A549 (cell line): ENCODE measurements around the gene RAE1. TPM values are rescaled to one million over a fixed set of nuclear protein-coding genes. Genes with fewer than 3 reads are reported as not detected.
"Not testable (repeated sequence)": the region's sequence is repeated elsewhere in the genome, so short reads cannot be mapped to it uniquely, and the experiment has no call there.

Source experiments
- ATAC-seq, 2 experiments: fragments of 200-7000 bp in 1 of 2; fragments of >200 bp in 1 of 2; cut with Nextera tagmentation in 1 of 2; cut with Tn5 transposase in 1 of 2; 3 replicates each; pipeline versions ENCODE4 v1.8.0 to v1.9.1; 2018 to 2020; ENCODE audit warnings: mild to moderate bottlenecking in 1 of 2, moderate library complexity in 1 of 2
- CTCF ChIA-PET: fragments of 300-600 bp; sonication (Branson Sonifier 250); formaldehyde crosslinking; extraction: SDS; loops from one replicate; lab custom pipeline; 2021; ENCODE audit warnings: antibody characterized with exemption, inconsistent platforms; lab: Yijun Ruan, JAX
- POLR2A ChIA-PET: fragments of 350-600 bp; formaldehyde crosslinking; extraction: SDS; loops from one replicate; lab custom pipeline; 2021; ENCODE audit warnings: antibody characterized with exemption, inconsistent platforms; lab: Yijun Ruan, JAX
- DNase-seq, 2 experiments: peaks; one replicate each; pipeline versions ENCODE4 v3.0.0 to v3.0.0-alpha.2; 2011 to 2016; ENCODE audit warnings: low read depth in 1 of 2, low spot score in 1 of 2
- FAIRE-seq: peaks from 2 replicates; lab custom pipeline; 2011; peaks lifted over from hg19 to GRCh38; lab: Jason Lieb, UNC
- H3K27ac ChIP-seq, 2 experiments: fragments of >200 bp; sonication (Bioruptor Twin); formaldehyde crosslinking; 3 replicates each; pipeline ENCODE4 v1.5.1; 2016 to 2017
- H3K4me1 ChIP-seq: fragments of >200 bp; sonication (Bioruptor Twin); formaldehyde crosslinking; 3 replicates; pipeline ENCODE4 v1.6.1; 2016
- H3K4me2 ChIP-seq: fragments of >200 bp; sonication (Bioruptor Twin); formaldehyde crosslinking; 3 replicates; pipeline ENCODE4 v1.6.1; 2016
- H3K4me3 ChIP-seq: fragments of >200 bp; sonication (Bioruptor Twin); formaldehyde crosslinking; 3 replicates; pipeline ENCODE4 v1.5.1; 2016
- H3K9me3 ChIP-seq: fragments of >200 bp; sonication (Bioruptor Twin); formaldehyde crosslinking; 3 replicates; pipeline ENCODE4 v1.6.1; 2016
- BCL3 ChIP-seq: fragments of >200 bp; sonication (Bioruptor Twin); formaldehyde crosslinking; IDR thresholded peaks from 3 replicates; pipeline ENCODE4 v1.6.1; 2016
- CHD2 ChIP-seq: fragments of 150-350 bp; IDR thresholded peaks from 2 replicates; pipeline ENCODE4 v1.6.1; 2014; ENCODE audit warnings: low read length; ENCODE audit not compliant: partially characterized antibody
- CTCF ChIP-seq: fragments of >200 bp; sonication (Bioruptor Twin); formaldehyde crosslinking; IDR thresholded peaks from 3 replicates; pipeline ENCODE4 v1.5.1; 2016
- E2F6 ChIP-seq: IDR thresholded peaks from 2 replicates; pipeline ENCODE4 v1.6.1; 2012; ENCODE audit warnings: low read depth, borderline replicate concordance
- EHF ChIP-seq: fragments of 250-450 bp; sonication (Bioruptor Pico); IDR thresholded peaks from 2 replicates; pipeline ENCODE4 v1.5.0; 2020; ENCODE audit warnings: mild to moderate bottlenecking
- EHMT2 ChIP-seq: fragments of 200-600 bp; sonication (generic); IDR thresholded peaks from 2 replicates; pipeline ENCODE4 v1.6.1; 2016; ENCODE audit warnings: antibody characterized with exemption, low read depth, mild to moderate bottlenecking, moderate library complexity
- FOSL2 ChIP-seq, 2 experiments: fragments of 450-650 bp in 1 of 2; fragments of >200 bp in 1 of 2; sonication (Bioruptor Twin) in 1 of 2; formaldehyde crosslinking; IDR thresholded peaks; 2 replicates each; pipeline versions ENCODE4 v1.5.0 to v1.6.1; 2016 to 2020; ENCODE audit warnings: mild to moderate bottlenecking in 1 of 2, moderate library complexity in 1 of 2
- FOXS1 ChIP-seq: fragments of 250-450 bp; sonication (Bioruptor Pico); IDR thresholded peaks from 2 replicates; pipeline ENCODE4 v1.5.0; 2020; ENCODE audit warnings: mild to moderate bottlenecking, moderate library complexity
- HDAC2 ChIP-seq: fragments of 200-600 bp; sonication (generic); IDR thresholded peaks from 2 replicates; pipeline ENCODE4 v1.6.1; 2016
- HES2 ChIP-seq: fragments of >200 bp; sonication (Bioruptor Twin); formaldehyde crosslinking; IDR thresholded peaks from 2 replicates; pipeline ENCODE4 v1.6.1; 2016
- HOXA7 ChIP-seq: fragments of 250-450 bp; sonication (Bioruptor Pico); IDR thresholded peaks from 2 replicates; pipeline ENCODE4 v1.5.0; 2020; ENCODE audit warnings: mild to moderate bottlenecking, moderate library complexity
- HOXB13 ChIP-seq: fragments of 250-450 bp; sonication (Bioruptor Pico); IDR thresholded peaks from 2 replicates; pipeline ENCODE4 v1.5.0; 2020; ENCODE audit warnings: low read depth, mild to moderate bottlenecking, moderate library complexity
- JUN ChIP-seq, 2 experiments: fragments of >200 bp; sonication (Bioruptor Twin); formaldehyde crosslinking; IDR thresholded peaks; 2 replicates in 1 of 2; 3 replicates in 1 of 2; pipeline ENCODE4 v1.6.1; 2016 to 2017
- MAX ChIP-seq: IDR thresholded peaks from 2 replicates; pipeline ENCODE4 v1.6.1; 2012
- NFE2L2 ChIP-seq: fragments of 150-350 bp; conservative IDR thresholded peaks from 2 replicates; pipeline ENCODE4 v1.6.1; 2014; ENCODE audit warnings: low read length
- PBX3 ChIP-seq: IDR thresholded peaks from 2 replicates; pipeline ENCODE4 v1.6.1; 2012
- REST ChIP-seq: fragments of 200-600 bp; sonication (generic); IDR thresholded peaks from 2 replicates; pipeline ENCODE4 v1.6.1; 2016; ENCODE audit warnings: antibody characterized with exemption, mild to moderate bottlenecking, moderate library complexity
- TFCP2L1 ChIP-seq: fragments of 250-450 bp; sonication (Bioruptor Pico); IDR thresholded peaks from 2 replicates; pipeline ENCODE4 v1.5.0; 2021; ENCODE audit warnings: mild to moderate bottlenecking
- USF2 ChIP-seq: fragments of 450-650 bp; IDR thresholded peaks from 2 replicates; pipeline ENCODE4 v1.6.1; 2014; ENCODE audit warnings: antibody characterized with exemption
- ZC3H11A ChIP-seq: fragments of 450-650 bp; IDR thresholded peaks from 2 replicates; pipeline ENCODE4 v1.6.1; 2014; ENCODE audit warnings: antibody characterized with exemption, mild to moderate bottlenecking
- WGBS: methylation state at CpG from one replicate; pipeline ENCODE4 v1.1.6; 2017; ENCODE audit errors: missing lambda C conversion rate; 5-methylcytosine and 5-hydroxymethylcytosine counted together
- polyA plus RNA-seq, 4 experiments: library from polyadenylated mRNA; depleted of rRNA in 3 of 4; stranded (reverse); fragments of >200 nt; fragmentation: RNase III in 1 of 4; extraction: RNeasy Plus Mini Kit Qiagen cat#74134 plus additional on column Dnase treatment in 1 of 4; gene quantifications; 2 replicates in 3 of 4; 3 replicates in 1 of 4; pipeline ENCODE4 v1.2.3, GENCODE V29; 2011 to 2017

RAE1 gene
- polyA plus RNA-seq, 2 of the 4 experiments (the other 2 are of a cell fraction) = 54.7 to 69.6 TPM

GRCh38 chr20:57417830-57418780 lies 67.0 kb downstream of the RAE1 start:
- no peak overlapping the region for H3K27ac ChIP-seq
- DNase-seq (no peak), ATAC-seq (no peak), FAIRE-seq (no peak)
- no peaks in the 10 kb centered on the region for H3K9me3 ChIP-seq
- H3K4me3 ChIP-seq = no peak overlapping the region
- CTCF ChIA-PET = interaction anchor here (0.8 to 2.0 kb wide), 4 partner anchors 10 to 326 kb away, joined by 3 to 6 read pairs (median 4); no protein-coding TSS in a partner anchor
- 0 out of 3 replicates have a peak overlapping the region, but pooled peaks have one; percentile 19 for H3K4me2 ChIP-seq
- TF ChIP-seq HOXB13 (CRISPR knock-in tag) = no peak
- TF ChIP-seq CHD2 = no peak
- no peak for TF ChIP-seq HOXA7
- POLR2A ChIA-PET = no interaction called here
- 34% methylated on average over 17 of the region's 17 CpGs for WGBS
- peaks cover 9% of the 10 kb centered on the region; the same call in 2 of the 3 replicates for H3K4me1 ChIP-seq

- CTCF ChIA-PET = interaction anchor here (1.5 to 2.0 kb wide), 2 partner anchors 8 to 79 kb away, joined by 5 to 6 read pairs; no protein-coding TSS in a partner anchor
- DNase-seq, H3K9me3 ChIP-seq, H3K27ac ChIP-seq, ATAC-seq, H3K4me1 ChIP-seq, FAIRE-seq, POLR2A ChIA-PET, H3K4me2 ChIP-seq, H3K4me3 ChIP-seq: not testable (repeated sequence)
- WGBS = 43% methylated on average over 4 of the region's 4 CpGs
Observed at GRCh38 chr20:57419479-57419878, 68.4 kb downstream of the RAE1 start.

- Histone ChIP-seq H3K4me1 (no peaks in the 10 kb centered on the region), H3K27ac (no peak overlapping the region), H3K9me3 (no peaks in the 10 kb centered on the region), H3K4me2 (no peak overlapping the region), H3K4me3 (no peak overlapping the region)
- POLR2A ChIA-PET = no interaction called here
- DNase-seq (no peak), ATAC-seq (peak in 1 of 2 experiments; percentile 32; a peak in 3 of 6 replicates), FAIRE-seq (no peak)
- WGBS = 49% methylated on average over 13 of the region's 20 CpGs
- CTCF ChIA-PET = interaction anchor here (0.6 to 1.0 kb wide), 2 partner anchors 29 to 39 kb away, joined by 3 to 4 read pairs; no protein-coding TSS in a partner anchor
- TF ChIP-seq CTCF (no peak), TFCP2L1 (CRISPR knock-in tag) (no peak), BCL3 (no peak), FOSL2 (IDR thresholded peaks at IDR 0.05) (no peak), FOSL2 (CRISPR knock-in tag; IDR thresholded peaks at IDR 0.05) (no peak), HDAC2 (no peak), HES2 (no peak), EHF (CRISPR knock-in tag) (no peak), REST (no peak), ZC3H11A (no peak), FOXS1 (CRISPR knock-in tag) (no peak), EHMT2 (no peak), PBX3 (no peak), JUN (IDR thresholded peaks at IDR 0.05) (no peak), MAX (no peak), USF2 (no peak), NFE2L2 (no peak), E2F6 (no peak)
Observed at GRCh38 chr20:57420571-57421252, 69.7 kb downstream of the RAE1 start.
